Mesothelial cell of epicardium (in vitro differentiated cells): ENCODE results near the gene HCST. TPM values are rescaled to one million over a fixed set of nuclear protein-coding genes. Genes with fewer than 3 reads are reported as not detected.
"Not testable (repeated sequence)": the region's sequence is repeated elsewhere in the genome, so short reads cannot be mapped to it uniquely, and the experiment has no call there.

Source experiments
- DNase-seq, 2 experiments: peaks; one replicate each; pipeline ENCODE4 v3.0.0; 2021; ENCODE audit warnings: low spot score in 2 of 2; ENCODE audit not compliant: unreplicated experiment in 2 of 2
- H3K27ac Mint-ChIP-seq: 2 replicates; pipeline ENCODE4 v1.8.0; 2021; ENCODE audit warnings: mixed read lengths
- H3K27me3 Mint-ChIP-seq: 2 replicates; pipeline ENCODE4 v1.8.0; 2021; ENCODE audit warnings: low read depth, mixed read lengths
- H3K36me3 Mint-ChIP-seq: 2 replicates; pipeline ENCODE4 v1.8.0; 2021; ENCODE audit warnings: mixed read lengths
- H3K4me1 Mint-ChIP-seq: 2 replicates; pipeline ENCODE4 v1.8.0; 2021; ENCODE audit warnings: mixed read lengths
- H3K4me3 Mint-ChIP-seq: 2 replicates; pipeline ENCODE4 v1.8.0; 2021; ENCODE audit warnings: mild to moderate bottlenecking, moderate library complexity, mixed read lengths
- H3K9me3 Mint-ChIP-seq: 2 replicates; pipeline ENCODE4 v1.8.0; 2021; ENCODE audit warnings: mixed read lengths
- CTCF ChIP-seq: fragments of 200-600 bp; sonication (generic); IDR thresholded peaks from one replicate; pipeline ENCODE4 v1.5.0; 2021; ENCODE audit warnings: antibody characterized with exemption; ENCODE audit not compliant: unreplicated experiment
- total RNA-seq: library from RNA; stranded (reverse); gene quantifications from 3 replicates; pipeline ENCODE4 v1.2.1, GENCODE V29; 2021

The HCST gene
- total RNA-seq, 1 donor from 2014 or later = 0.92 TPM

GRCh38 chr19:35889370-35890112 is 12.8 kb upstream of the HCST start:
- Mint-ChIP-seq H3K27me3 (no peaks in the 10 kb centered on the region), H3K4me1 (no peaks in the 10 kb centered on the region), H3K9me3 (no peaks in the 10 kb centered on the region), H3K4me3 (no peak overlapping the region), H3K36me3 (peaks cover 39% of the 10 kb centered on the region), H3K27ac (no peak overlapping the region)
- DNase-seq = no peak
- TF ChIP-seq CTCF = no peak

GRCh38 chr19:35890113-35890650 is 12.1 kb upstream of the HCST start:
- H3K27ac Mint-ChIP-seq = no peak overlapping the region
- H3K27me3 Mint-ChIP-seq = no peaks in the 10 kb centered on the region
- no peak for TF ChIP-seq CTCF
- no peak for DNase-seq
- no peaks in the 10 kb centered on the region for H3K4me1 Mint-ChIP-seq
- no peak overlapping the region for H3K4me3 Mint-ChIP-seq
- H3K9me3 Mint-ChIP-seq = no peaks in the 10 kb centered on the region
- peaks cover 41% of the 10 kb centered on the region for H3K36me3 Mint-ChIP-seq

- not testable (repeated sequence) for H3K9me3 Mint-ChIP-seq, H3K4me1 Mint-ChIP-seq, H3K27me3 Mint-ChIP-seq, H3K4me3 Mint-ChIP-seq, H3K27ac Mint-ChIP-seq, DNase-seq
- H3K36me3 Mint-ChIP-seq = peaks cover 39% of the 10 kb centered on the region
Observed at GRCh38 chr19:35891819-35892218, 10.5 kb upstream of the HCST start.

- Mint-ChIP-seq H3K4me3 (no peak overlapping the region), H3K27ac (no peak overlapping the region), H3K4me1 (peaks cover 5% of the 10 kb centered on the region), H3K9me3 (no peaks in the 10 kb centered on the region), H3K36me3 (peaks cover 25% of the 10 kb centered on the region), H3K27me3 (no peaks in the 10 kb centered on the region)
- no peak for TF ChIP-seq CTCF
- no peak for DNase-seq
Observed at GRCh38 chr19:35894342-35894741, 8.0 kb upstream of the HCST start.

- H3K4me1 Mint-ChIP-seq = peaks cover 6% of the 10 kb centered on the region
Observed at GRCh38 chr19:35895911-35896642, 6.3 kb upstream of the HCST start.

More at GRCh38 chr19:35895911-35896642, 6.3 kb upstream of the HCST start:
- Mint-ChIP-seq H3K9me3 (no peaks in the 10 kb centered on the region), H3K4me3 (no peak overlapping the region), H3K27ac (no peak overlapping the region), H3K36me3 (peaks cover 14% of the 10 kb centered on the region), H3K27me3 (no peaks in the 10 kb centered on the region)
- no peak for TF ChIP-seq CTCF
- no peak for DNase-seq
